ENCODE results near the gene CEBPG.

Gene CEBPG

GRCh38 chr19:33382006-33382405 is 8.5 kb downstream of the CEBPG start:
- DNase-seq (ENCODE audit: low spot score): no peak

- no peak for DNase-seq (ENCODE audit: low spot score)
Observed at GRCh38 chr19:33382982-33383381, 9.5 kb downstream of the CEBPG start.

DNA sequence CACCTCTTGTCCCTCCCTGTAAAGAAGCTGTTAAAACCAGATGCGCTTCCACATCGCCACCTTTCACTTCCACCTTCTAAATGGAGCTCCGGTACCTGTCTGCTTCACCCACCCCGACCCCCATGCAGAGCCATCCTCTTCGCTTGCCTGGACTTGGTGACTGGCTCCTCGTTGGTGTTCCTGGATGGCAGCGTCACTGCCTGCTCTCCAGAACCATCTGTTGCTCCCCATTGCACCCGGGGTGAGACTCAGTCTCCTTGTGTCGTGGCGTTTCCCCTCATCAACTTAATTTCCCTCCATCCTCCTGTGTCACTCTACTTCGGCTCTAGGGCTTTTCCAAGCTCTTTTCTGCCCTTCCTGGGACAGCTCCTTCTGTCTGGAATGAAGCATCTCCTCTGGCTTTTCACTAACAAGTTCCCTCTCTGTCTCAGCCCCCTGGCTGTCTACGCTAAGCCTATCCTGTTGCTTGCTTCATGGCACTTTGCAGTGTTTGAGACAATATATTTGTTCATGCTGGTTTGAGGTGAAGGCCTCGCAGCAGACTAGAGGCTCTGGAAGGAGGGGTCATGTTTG is 10.3 kb downstream of the CEBPG start:
- no peak for DNase-seq (ENCODE audit: low spot score)

DNA sequence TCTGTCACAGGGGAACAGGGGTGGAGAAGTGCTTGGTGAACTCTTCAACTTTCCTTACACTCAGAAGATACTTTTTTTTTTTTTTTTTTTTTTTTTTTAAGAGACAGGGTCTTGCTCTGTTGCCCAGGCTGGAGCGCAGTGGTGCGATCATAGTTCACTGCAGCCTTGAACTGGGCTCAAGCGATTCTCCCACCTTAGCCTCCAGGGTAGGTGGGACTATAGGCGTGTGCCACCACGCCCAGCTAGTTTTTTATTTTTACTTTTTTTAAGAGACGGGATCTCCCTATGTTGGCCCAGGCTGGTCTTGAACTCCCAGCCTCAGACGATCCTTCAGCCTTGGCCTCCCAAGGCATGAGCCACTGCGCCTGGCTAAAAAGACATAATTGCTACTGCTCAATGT is 11.5 kb downstream of the CEBPG start:
- no peak for DNase-seq (ENCODE audit: low spot score)

GRCh38 chr19:33385956-33386355 is 12.4 kb downstream of the CEBPG start:
- no peak for DNase-seq (ENCODE audit: low spot score)

GRCh38 chr19:33386361-33386858 is 12.9 kb downstream of the CEBPG start:
- DNase-seq (ENCODE audit: low spot score): no peak

DNA sequence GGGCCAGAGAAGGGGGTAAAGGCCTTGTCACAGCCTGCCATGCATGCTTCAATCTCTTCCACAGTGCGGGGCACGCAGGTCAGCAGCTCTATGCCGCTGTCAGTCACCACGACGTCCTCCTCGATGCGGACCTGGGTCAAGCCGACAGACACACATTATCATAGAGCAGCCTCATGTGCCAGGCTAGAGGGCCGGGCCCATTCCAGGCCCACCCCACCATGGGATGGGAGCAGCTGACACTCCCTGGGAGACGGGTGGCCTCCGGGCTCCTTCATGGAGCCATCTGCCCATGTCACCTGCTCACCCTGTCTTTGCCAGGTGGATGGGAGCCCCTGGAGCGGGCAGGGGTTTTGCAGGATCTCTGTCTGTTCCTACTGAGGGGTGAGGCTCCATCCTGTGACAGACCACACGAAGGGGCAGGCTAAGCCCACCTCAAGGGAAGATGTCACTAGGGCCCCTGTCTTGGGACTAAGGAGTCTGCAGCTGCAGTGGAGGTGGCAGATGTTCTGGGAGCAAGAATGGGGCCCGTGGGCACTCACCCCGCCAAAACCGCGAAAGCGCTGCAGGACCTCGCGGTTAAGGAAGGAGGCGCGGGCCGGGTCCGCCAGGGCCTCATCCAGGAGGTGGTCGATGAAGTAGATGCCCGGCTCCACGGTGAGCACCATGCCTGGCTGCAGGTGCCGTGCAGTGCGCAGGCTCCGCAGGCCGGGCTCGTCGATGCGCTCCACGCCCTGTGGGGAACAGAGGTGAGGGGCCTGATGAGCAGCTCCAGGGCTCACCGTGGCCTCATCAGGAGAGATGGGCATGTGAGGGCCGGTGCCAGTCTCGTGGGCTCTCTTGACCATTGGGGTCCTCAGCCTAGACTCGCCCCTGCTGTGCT is 14.1 kb downstream of the CEBPG start:
- DNase-seq (ENCODE audit: low spot score): no peak

DNA sequence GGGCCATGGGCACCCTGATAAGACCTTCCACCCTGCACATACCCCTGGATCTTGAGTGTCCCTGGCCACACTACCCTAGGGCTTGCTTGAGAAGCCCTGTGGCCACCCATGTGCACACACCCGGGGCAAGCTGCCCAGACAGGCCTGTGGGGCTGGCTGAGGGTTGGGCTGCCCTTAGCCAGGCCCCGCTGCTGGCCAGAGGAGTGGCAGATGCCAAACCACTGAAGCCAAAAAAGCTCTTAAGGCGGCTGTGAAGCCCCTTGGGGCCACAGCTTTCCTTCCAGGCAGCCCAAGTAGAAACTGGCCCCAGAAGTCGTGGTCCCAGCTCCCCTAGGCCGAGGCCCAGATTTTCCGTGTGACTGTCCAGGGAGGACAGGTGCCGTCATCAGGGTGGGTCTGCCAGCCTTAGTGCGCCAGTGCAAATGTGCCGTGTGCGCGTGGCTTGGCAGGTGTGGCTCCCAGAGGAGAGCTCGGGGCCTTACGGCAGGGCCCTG is 14.8 kb downstream of the CEBPG start:
- DNase-seq (ENCODE audit: low spot score): no peak

DNA sequence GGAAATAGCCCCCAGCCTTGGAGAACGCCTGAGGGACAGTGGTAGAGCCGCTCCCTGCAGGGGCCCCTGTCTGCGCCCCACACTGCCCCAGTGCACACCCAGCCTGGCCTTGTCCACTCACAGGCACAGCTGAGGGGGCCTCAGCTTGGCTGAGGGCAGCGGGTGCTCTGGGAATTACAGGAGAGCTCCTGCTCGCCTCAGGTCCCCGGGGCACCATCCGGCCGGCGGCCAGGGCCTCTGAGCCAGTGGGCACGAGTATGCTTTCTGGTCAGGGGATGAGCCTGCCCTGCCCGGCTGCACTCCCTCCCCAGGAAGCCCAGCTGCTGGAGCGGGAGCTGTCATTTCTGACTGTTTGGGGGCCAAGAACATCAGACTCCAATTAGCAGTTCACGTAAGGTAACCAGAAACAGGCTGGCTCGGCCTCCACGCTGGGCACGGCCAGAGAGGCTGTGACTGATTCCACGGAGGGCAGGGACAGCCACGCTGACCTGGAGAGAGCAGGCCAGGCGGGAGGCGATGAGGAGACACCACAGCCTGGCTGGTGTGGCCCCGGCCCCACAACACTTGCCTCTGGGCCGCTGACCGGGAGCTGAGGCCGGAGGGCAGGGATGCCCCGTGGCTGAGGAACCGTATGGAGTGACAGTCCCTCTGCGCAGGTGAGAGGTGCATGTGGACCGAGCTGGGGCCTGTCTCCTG is 15.4 kb downstream of the CEBPG start:
- DNase-seq (ENCODE audit: low spot score): no peak

GRCh38 chr19:33389421-33390100 is 16.1 kb downstream of the CEBPG start:
- DNase-seq (ENCODE audit: low spot score): no peak

DNA sequence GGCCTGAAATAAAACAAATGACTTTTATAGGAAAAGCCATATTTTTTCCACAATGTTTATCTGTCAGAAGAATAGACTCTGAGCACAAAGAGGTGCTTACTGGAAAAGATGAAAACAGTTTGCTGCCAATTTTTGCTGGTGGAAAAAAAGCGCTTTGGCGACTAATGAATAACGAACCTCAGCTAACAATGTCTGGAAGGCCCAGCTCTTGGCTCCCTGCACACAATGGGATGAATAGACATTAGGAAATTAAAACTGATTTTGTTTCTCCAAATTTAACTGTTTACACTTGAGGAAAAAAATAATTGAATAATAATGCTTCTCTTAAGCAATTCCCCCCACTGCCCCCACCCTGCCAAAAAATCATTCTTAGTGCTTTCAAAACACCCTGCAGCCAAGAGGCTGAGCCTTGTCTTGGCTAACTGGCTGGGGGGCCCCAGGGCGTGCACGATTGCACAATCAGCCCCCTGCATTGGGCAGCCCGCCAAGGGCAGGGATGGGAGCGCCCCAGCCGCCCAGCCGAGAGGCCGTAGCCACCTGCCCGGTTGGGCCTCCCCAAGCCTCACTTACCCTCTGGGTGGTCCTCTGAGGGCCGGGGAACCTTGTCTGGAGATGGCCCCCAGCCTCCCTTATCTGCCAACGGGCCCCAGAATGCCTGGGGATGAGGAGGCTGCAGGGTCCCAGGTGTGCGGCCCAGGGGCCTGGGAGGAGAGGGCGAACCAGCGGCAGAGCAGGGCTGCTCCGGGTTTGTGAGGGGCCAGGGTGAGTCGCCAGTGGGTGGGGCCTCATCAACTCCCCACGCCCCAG is 16.8 kb downstream of the CEBPG start:
- DNase-seq (ENCODE audit: low spot score): no peak

DNA sequence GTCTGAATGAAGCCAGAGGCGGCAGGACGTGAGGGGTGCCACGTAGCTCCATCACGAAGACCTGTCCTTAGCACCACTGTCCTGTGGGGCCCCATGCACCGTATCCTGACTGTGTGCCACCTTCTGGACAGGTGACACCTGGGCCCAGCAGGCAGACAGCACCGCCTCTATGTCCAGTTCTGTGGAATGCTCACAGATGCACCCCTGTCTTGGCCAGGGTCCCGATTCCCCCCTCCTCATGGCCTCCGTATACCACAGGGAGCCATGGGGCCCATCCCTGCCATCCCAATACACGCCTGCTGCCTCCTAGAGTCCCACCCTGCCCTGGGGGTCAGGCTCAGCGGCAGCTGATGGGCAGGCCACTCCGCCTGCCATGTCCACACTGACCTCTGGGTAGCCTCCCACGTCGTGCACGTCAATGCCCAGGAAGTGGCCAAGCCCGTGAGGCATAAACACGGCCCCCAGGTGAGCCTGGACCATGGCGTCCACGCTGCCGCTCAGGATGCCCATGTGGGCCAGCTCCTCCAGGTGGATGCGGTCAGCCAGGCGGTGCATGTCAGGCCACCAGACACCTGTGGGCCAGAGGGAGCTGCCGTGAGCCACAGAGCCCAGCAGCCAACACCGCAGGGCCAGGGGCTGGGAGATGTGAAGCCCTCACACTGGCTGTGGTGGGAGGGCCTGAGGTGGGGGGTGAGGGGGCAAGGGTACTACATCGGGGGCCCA is 17.6 kb downstream of the CEBPG start:
- no peak for DNase-seq (ENCODE audit: low spot score)

- DNase-seq (ENCODE audit: low spot score): no peak
Observed at GRCh38 chr19:33391631-33392249, 18.2 kb downstream of the CEBPG start.

GRCh38 chr19:33392341-33393285 is 19.1 kb downstream of the CEBPG start:
- DNase-seq (ENCODE audit: low spot score): no peak

- no peak for DNase-seq (ENCODE audit: low spot score)
Observed at GRCh38 chr19:33393286-33394005, 19.9 kb downstream of the CEBPG start.

DNA sequence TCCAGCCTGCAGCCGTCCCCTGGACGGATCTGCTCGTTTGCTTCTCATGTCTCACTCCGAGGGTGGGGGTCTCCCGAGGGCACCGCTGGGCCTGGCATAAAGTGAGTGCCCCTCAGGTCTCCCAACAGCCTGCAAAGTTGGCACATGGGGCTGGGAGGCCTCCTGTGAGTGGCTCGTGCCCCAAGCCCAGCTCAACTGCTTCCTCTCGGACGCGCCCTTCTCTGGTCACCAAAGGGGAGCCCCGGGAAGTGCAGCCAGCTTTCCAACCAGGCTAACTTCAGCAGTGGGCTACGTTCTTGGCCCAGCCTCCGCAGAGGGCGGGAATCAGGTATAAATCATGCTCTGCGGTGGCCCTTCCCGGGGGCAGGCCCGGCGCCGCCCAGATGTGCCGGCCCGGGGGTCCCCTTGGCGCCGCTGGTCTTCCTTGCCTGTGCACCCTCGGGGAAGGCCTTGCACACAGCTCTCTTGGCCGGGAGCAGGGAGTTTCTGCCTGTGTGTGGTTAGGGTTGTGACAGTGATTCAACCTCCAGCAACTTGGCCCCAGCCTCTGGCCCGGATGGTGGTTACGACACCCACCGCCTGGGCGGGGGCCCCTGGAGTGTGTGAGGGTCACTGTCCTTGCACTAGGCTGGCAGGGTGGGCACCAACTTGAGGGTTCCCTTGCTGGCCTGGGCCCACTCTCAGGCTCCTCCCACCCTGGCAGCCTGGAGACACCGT is 20.7 kb downstream of the CEBPG start:
- DNase-seq (ENCODE audit: low spot score): no peak

DNA sequence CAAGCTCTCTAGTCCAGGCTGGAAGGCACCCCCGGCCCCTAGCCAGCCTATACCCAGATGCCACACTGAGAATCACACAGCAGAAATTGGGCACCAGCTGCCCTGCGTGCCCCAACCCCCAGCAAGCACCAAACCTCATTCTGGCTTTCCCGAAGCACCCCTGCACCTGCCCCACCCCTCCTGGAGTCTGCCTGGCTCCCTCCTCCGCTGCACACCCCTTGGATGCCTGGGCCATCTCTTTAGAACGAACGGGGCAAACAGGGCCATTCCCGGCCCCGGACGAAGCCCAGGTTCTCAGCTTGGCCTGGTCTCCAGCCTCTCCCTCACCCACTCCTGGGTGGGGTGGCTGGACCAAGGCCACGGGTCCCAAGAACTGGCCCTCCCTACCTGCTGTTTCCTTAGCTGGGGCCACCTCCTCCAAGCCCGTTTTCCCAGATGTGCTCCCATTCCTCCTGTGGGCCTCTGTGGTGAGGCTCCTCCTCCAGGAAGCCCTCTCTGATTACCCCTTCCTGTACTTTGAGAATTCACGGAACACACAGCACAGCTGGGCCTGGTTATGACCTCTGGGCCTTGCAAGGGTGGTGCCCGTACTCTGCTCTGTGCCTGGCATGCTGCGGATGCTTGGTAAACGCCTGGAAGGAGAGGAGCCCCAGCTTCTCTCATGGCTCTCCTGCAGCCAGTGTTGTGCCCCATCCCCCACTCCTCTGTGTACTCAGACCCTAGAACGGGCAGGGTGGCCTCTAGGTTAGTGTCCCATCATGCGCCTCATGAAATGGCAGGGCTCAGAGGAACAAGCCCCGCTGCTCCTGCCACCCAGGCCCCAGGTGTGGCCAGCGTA is 21.4 kb downstream of the CEBPG start:
- DNase-seq (ENCODE audit: low spot score): no peak

Data from ecto neural progenitor cell (in vitro differentiated cells).